Endometrium (tissue), 2 donors: ENCODE results near the gene KATNAL2.

Source experiments
- FAIRE-seq: peaks from 2 replicates; lab custom pipeline; 2012; peaks lifted over from hg19 to GRCh38; lab: Jason Lieb, UNC
- donor health status: control.
- donor health status: control.

The KATNAL2 gene, protein sequence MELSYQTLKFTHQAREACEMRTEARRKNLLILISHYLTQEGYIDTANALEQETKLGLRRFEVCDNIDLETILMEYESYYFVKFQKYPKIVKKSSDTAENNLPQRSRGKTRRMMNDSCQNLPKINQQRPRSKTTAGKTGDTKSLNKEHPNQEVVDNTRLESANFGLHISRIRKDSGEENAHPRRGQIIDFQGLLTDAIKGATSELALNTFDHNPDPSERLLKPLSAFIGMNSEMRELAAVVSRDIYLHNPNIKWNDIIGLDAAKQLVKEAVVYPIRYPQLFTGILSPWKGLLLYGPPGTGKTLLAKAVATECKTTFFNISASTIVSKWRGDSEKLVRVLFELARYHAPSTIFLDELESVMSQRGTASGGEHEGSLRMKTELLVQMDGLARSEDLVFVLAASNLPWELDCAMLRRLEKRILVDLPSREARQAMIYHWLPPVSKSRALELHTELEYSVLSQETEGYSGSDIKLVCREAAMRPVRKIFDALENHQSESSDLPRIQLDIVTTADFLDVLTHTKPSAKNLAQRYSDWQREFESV

DNA sequence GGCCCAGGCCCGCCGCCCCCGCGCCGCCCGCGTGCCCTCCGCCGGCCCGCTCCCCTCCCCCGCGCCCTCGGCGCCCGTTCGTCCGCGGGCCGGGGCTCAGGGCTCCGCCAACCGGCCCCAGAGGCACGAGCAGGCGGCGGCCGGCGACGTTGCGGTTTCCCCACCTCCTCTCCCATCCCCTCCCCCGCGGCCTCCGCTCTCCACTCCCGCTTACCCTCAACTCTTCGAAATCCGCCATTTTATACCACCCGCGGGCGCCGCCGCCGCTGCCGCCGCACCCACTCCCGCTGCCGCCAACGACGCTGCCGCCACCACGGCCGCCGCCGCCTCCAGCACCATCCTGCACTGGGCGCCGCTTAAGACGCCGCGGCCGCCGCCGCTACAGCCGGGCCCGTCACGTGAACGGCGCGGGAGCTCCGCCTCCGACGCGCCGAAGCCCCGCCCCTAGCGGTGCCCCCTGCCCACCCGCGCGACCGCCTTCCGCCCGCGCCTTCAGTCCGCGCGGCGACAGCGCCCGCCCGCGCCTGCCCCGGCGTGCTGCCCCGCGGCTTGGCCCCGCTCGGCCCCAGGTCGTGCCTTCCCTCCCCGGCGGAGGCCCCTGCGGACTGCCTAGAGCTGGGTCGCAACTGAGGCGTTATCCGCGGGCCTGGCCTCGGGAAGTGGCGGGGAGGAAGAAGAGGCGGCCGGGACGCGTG lies at the start of gene KATNAL2, which contains the start of gene PIAS2:
KATNAL2 (plus strand) TSS at position 495 of the 695 bp plus-strand sequence. CDS start 29,271 bp downstream, outside the sequence.
PIAS2 (minus strand) TSS at position 400 of the 695 bp plus-strand sequence; CDS start at position 238, 162 bp downstream.
- FAIRE-seq = no peak

DNA sequence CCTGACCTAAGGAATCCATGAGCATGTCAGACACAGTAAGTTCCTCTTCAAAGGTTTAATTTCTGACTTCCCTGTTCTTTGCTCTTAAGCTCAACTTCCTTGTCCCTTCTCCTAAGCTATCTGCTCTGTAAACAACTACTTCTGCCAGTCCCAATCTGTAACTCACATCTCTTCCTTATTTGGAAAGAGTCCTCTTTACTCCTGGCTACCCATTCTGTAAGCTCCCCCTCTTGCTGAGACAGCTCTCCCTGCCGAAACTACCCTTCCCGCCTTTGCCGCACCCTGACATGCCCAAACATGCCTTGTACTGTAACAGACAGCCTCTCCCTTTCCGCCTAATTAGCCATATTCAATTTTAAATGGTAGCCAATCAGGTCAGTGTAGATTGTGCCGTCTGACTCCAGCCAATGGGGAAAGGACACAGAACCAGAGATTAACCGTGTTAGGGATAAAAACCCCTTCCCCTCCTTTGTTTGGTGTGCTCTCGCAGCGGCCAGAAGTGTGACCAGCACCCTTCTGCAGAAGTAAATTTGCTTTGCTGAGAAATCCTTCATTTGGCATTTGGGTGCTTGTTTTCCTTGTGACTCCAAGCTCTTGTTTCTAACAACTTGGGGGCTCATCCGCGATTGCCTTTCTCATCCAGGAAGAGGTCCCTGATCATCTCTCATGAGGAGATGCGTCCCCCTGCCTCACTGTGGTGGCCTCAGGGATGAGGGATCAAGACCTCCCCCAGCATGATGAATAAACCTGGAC lies 49.1 kb upstream of the KATNAL2 start:
- FAIRE-seq = no peak

DNA sequence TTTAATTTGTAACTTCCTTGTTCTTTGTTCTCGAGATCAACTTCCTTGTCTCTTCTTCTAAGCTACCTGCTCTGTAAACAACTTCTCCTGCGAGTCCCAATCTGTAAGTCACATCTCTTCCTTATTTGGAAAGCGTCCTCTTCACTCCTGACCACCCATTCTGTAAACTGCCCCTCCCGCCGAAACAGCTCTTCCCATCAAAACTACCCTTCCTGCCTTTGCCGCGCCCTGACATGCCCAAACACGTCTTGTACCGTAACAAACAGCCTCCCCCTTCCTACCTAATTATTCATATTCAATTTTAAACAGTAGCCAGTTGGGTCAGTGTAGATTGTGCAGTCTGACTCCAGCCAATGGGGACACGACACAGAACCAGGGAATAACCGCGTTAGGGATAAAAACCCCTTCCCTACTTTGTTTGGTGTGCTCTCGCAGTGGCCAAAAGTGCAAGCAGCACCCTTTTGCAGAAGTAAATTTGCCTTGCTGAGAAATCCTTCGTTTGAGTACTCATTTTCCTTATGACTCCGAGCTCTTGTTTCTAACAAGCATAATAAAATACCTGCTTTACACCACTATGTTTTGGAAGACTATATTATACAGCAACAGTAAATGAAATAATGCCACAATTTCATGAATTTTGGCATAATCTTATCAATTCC lies 39.9 kb upstream of the KATNAL2 start:
- no peak for FAIRE-seq

DNA sequence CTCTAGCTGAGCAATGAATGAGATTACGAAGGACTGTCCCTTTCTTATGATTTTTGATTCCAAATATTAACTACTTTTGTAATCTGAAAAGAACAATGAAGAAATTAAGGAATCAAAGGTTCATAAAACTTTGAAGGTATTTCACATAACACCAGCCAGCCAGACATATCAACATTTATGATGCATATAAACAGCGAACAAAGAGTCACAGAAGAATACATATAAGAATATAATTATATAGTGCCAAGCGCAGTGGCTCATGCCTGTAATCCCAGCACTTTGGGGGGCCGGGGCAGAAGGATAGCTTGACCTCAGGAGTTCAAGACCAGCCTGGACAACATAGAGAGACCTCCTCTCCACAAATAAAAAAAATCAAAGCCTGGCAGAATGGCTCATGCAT lies 34.2 kb upstream of the KATNAL2 start:
- FAIRE-seq = no peak

DNA sequence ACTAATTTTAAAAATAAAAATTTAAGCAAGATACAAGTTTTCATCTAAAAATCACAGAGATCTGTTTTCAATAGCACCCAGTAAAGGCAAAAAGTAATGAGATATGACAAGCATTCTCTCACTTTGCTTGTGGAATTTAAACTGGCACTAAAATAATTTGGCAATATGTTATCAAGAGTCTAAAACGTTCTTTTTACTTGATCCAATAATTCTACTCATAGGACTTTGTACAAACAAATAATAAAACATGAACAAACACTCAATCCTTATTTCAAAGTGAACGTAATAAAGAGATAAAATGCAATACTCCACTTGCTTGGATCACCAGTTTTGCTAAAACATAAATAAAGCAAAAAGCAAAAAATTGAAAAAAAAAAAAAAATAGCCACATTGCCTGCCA lies 30.5 kb upstream of the KATNAL2 start:
- FAIRE-seq = no peak

DNA sequence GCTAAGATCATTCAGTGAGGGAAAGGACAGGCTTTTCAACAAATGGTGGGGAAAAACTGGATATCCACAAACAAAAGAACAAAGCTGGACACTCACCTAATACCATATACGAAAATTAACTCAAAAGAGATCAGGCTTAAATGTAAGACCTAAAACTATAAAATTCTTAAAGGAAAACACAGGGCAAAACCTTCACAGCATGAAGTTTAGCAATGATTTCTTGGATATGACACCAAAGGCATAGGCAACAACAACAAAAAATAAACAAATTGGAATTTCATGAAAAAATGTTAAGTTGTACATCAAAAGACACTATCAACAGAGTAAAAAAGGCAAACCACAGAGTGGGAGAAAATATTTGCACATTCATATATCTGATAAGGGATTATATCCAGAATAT lies 28.4 kb upstream of the KATNAL2 start:
- no peak for FAIRE-seq

DNA sequence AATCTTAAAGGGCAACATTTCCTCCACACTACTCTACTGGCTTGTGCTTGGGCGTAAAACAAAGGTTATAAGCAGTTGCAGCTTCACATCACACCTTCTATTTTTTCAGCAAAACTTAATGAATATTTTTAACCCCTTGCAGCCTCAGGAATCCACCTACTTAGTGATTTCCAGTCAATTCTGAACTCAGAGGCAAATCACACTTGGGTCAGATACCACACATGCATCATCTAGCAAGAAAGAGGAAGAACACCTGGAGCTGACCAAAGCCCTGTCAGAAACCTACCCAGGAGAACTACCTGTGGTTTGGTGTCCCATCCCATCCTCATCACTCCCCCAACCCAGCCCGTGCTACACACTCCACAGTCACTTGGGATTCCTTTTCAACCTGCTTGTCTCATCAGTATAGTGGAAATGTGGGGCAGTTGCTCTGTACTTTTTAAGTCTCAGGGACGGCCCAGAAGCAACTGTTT lies 25.6 kb upstream of the KATNAL2 start:
- no peak for FAIRE-seq

DNA sequence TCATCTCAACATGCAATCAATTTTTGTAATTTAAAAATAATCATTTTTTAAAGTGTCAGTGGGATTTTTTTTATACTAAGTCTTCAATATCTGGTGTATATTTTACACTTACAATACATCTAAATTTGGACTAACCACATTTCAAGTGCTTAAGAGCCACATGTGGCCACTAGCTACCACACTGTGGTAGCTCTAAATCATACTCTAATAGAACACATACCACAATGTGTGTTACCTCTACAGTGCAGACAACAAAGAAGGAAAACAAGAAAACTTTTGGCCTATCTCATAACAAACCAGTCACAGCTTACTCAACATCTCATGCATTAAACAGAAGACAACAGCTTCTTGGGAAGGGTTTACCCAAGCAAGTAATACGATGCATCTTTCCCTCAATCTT lies 24.6 kb upstream of the KATNAL2 start:
- FAIRE-seq = no peak

DNA sequence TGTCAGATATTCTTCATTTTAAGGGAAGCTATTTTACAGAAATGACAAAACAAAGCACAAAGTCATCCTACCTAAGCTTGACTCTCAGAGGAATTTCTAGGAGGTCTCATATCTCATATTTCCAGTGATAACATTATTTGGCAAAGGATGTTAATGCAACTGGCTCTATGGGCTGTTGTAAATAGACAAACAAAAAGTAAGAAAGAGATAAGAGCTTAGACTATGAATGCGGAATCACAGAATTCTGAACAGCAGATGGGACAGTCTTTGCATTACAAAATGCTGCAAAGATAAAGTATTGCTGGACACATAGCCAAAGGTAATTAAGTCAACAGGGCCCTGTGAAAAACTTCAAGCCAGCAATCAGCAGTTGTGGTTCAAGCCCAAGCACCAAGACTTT lies 24.0 kb upstream of the KATNAL2 start:
- no peak for FAIRE-seq

DNA sequence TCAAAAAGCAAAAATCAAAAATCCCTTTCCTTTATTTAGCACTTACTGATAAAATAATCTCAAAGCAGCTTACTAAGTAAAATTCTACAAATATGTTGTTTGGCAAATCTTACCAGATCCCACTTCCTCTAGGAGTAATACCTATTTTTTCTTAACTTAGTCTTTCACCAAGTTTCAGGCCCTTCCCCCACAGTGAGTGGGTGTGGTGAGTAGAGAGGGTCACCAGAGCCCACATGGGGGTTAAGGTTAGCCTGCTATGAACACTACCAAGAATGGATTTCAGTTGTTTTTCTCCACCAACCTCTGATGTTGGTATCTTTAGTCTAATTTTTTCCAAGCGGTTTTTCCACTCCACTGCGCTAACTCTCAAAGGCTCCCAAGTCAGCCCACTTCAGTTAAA lies 23.3 kb upstream of the KATNAL2 start:
- no peak for FAIRE-seq

DNA sequence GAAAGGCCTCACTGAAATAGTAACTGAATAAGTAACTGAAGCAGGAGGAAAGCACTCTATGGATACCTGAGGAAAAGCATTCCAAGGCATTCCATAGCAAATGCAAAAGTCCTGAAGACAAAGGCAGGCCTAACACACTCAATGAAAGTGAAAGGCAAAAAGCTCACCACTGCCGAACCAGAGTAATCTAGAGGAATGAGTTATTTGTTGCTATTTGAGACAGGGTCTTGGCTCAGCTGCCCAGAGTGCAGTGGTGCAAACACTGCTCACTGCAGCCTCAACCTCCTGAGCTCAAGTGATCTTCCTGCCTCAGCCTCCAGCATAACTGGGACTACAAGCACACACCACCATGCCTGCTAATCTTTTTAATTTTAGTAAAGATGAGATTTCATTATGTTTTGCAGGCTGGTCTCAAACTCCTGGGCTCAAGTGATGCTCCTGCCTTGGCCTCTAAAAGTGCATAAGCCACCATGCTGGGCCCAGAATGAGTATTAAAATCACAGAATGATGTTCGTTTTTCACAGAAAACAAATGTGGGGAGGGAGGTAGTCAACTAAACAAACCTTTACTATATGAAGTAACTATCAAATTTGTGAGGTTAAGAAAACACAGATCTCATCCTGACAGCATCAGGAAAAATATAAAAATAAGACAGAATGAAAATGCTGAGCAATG lies 18.0 kb upstream of the KATNAL2 start:
- no peak for FAIRE-seq

DNA sequence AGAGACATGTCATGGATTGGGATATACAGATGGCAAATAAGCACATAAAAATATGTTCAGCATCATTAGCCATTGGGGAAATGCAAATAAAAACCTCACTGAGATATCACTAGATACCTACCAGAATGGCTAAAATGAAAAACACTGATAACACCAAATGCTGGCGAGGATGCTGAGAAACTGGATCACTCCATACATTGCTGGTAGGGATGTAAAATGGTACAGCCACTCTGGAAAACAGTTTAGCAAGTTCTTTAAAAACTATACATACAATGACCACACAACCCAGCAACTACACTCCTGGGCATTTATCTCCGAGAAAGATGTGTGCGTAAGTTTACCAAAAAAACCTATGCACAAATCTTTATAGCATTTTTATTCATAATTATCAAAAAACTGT lies 14.0 kb upstream of the KATNAL2 start:
- no peak for FAIRE-seq

DNA sequence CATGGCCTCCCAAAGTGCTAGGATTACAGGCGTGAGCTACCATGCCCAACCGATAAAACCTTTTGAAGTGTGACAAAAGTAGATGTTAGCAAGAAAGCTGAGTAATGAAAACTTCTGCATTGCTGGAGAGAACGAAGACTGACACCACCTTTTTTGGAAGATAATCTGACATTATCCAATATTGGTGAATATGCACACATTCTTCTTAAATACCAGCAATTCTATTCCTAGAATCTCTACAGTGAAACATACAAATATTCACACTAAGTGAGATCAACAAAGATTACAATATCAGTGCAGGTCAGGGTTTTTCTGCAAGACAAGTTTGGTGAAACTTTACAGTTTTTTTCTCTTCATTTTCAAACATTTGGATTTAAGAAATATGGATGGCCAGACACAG lies 7.9 kb upstream of the KATNAL2 start:
- no peak for FAIRE-seq

DNA sequence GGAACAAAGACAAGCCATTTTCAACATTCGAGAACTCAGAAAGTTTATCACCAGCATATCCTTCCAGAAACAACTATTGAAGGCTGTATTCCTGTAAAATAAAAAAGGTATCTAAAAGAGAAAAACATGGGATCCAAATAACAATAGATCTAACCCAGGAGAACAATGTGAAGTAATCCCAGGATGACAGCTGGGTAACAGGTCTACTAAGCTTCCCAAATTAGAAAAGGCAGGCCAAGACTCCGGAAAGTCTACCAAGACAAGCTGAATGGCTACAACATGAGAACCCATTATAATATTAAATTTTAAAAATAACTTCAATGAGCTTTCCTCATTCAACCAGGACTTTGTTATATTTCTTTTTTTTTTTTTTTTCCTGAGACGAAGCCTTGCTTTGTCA lies 6.5 kb upstream of the KATNAL2 start:
- no peak for FAIRE-seq

DNA sequence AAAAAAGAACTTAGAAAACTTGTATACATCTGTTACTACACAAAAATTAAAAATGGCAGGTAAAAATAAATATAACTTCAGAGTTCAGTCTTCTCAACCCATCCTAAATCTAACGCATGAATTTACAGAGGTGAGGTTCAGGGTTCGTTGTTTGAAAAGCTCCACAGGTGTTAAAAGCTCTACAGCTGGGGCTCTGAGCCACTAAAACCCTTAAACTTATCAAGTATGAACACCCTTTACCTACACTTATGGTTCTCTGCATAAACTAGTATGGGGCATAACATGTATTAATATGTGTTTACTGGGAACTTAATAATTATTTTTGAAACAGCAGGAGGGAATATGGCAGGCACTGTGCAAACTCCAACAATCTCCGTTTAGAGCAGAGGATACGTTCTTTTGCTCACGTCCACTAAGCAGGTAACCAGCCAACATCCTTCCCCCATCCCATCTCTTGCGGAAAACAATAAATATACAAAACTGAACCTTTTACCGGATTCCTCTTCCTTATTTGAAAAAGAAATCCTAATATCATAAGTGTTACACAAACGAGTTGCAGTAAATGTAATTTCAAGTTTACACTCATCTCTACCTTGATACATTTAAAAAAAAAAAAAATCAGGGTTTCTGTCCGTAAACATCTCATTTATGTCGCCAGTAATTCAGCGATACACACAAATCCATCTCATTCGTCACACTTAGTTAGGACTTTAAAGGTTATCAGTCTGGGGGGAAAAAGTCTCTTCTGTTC lies 1.4 kb upstream of the KATNAL2 start:
- no peak for FAIRE-seq

DNA sequence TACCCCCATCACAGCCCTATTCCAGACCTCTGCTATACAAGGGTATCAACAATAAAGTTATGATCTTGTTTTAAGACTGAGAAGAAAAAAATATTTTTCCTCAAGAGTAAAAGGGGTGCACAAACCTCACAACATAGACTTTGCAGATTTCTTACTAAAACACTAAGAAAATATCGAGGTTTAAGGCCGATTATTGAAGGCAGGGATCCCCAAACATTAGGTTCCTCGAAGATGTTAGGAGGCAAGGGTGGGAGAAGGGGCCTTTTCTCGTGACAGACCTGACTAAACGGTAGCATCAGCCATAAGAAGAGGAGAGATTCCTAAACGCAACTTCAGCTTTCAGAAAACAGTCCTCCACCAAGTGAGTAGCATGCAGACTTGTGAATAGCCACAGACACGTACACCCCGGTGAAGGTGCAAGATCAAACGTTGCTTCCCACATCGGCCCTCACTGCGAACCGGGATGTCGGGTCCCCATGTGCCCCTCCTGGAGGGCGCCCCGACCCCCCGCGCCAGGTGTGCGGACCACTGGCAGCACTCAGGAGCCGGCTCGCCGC lies 773 bp upstream of the KATNAL2 start:
- FAIRE-seq = no peak

DNA sequence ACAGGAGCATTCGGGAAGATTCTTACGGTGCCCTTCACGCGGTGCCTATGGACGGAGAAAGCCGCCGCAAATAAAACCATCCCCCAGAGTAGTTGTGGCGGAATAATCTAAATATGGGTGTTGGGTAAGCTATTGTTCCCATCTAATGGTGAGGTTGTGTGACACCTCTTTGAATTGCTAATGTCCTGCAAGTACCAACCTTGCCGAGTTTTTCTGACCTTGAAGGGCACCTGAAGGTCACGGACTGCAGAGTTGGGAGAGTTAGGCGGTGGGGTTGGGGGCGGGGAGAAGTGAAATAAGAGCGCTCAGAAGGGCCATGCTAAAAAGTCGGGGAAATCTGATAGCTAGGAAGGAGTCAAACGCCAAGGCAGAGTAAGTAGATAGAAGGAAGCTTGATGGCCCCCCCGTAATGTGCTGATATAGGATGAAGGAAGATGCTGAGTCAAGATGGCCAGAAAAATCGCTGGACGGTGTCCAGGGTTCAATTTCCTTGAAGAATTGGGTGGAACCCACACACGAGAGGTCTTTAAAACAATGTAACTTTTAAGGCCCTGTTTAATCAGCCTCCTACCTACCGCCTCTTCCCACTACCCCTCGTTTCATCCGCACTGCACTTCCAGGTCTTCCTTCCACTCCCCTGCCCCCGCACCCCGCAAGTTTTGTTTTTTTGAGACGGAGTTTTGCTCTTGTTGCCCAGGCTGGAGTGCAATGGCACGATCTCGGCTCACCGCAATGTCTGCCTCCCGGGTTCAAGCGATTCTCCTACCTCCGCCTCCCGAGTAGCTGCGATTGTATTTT lies 600 bp downstream of the KATNAL2 start:
- FAIRE-seq = no peak

DNA sequence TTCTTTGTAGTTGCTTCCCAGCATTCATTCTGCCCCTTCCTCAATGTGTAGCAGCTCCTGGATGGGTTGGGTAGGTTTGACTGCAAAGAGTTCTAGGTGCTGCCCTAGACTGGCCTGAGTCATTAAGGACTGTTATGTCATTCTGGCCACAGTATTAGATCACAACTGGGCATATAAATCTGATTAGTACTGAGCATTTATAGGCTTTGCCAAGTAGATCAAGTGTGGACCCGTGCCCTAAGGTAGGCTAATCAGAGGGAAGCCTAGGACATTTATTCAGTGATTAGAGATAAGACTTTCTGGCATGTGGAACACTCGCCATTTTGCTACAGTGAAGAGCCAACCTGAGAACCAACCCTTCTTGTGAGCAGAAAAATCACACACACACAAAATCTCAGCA lies 2.7 kb downstream of the KATNAL2 start:
- no peak for FAIRE-seq

DNA sequence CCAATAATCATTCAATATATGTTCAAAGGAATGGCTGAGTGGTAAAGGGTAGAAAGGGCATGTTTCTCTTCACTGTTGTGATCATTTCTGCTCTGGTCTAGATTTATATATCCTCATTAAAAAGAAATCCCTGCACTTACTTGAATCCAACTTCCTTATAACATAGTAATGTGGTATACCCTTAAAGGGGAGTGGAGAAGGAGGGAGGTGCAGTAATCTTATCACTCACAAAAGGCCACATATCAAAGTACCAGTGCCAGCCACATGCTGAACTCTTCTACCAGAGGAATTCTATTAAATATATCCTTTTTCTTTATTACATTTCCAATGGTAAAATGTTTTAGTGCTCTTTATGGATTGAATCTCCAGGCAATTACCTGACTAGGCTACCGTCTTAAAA lies 3.3 kb downstream of the KATNAL2 start:
- no peak for FAIRE-seq
